Stimulated activated effector memory CD8-positive, alpha-beta T cell treated with anti-CD3 and anti-CD28 coated beads, Interleukin-12 subunit alpha, Interleukin-12 subunit beta, amount 100 ng/mL, for 72 hours (primary cell): ENCODE data around the gene TRIM33.

Experiments used
- ATAC-seq: fragments of 150-1000 bp; cut with Tn5 transposase; 2 replicates; pipeline ENCODE4 v1.10.0; 2021
- DNase-seq, 2 donors: peaks; one replicate each; pipeline ENCODE4 v3.0.0; 2021 to 2022; ENCODE audit warnings: low spot score in 2 of 2
- H3K27ac Mint-ChIP-seq: one replicate; pipeline ENCODE4 v1.8.0; 2022; ENCODE audit warnings: mild to moderate bottlenecking, mixed read lengths
- H3K36me3 Mint-ChIP-seq: one replicate; pipeline ENCODE4 v1.8.0; 2022; ENCODE audit warnings: mild to moderate bottlenecking, mixed read lengths
- H3K4me1 Mint-ChIP-seq: one replicate; pipeline ENCODE4 v1.8.0; 2022; ENCODE audit warnings: mixed read lengths
- H3K4me3 Mint-ChIP-seq: one replicate; pipeline ENCODE4 v1.8.0; 2022; ENCODE audit warnings: mild to moderate bottlenecking, mixed read lengths
- H3K9me3 Mint-ChIP-seq: one replicate; pipeline ENCODE4 v1.8.0; 2022; ENCODE audit warnings: mixed read lengths

Gene TRIM33

GRCh38 chr1:114511032-114511785 is at the start of gene TRIM33:
Gene TRIM33 (minus strand): TSS chr1:114511203. CDS start chr1:114511076, 127 bp downstream.
- peak within 1 kb of the TSS; percentile 99 for H3K27ac Mint-ChIP-seq
- peaks cover 33% of the 10 kb centered on the region for H3K36me3 Mint-ChIP-seq
- no peaks in the 10 kb centered on the region for H3K9me3 Mint-ChIP-seq
- ATAC-seq (peak; percentile 87), DNase-seq (peak; percentile 87 to 94)
- H3K4me3 Mint-ChIP-seq, result peak within 1 kb of the TSS; percentile 85
- peaks cover 51% of the 10 kb centered on the region for H3K4me1 Mint-ChIP-seq

GRCh38 chr1:114559356-114559755 is 48.4 kb upstream of the TRIM33 start:
- Mint-ChIP-seq H3K9me3 (no peaks in the 10 kb centered on the region), H3K27ac (no peak overlapping the region), H3K4me3 (no peak overlapping the region), H3K4me1 (no peaks in the 10 kb centered on the region), H3K36me3 (no peaks in the 10 kb centered on the region)
- no peak for DNase-seq
- ATAC-seq, result no peak

- no peaks in the 10 kb centered on the region for H3K36me3 Mint-ChIP-seq
- no peaks in the 10 kb centered on the region for H3K9me3 Mint-ChIP-seq
- ATAC-seq, result no peak
- DNase-seq, result no peak
- no peak overlapping the region for H3K27ac Mint-ChIP-seq
- H3K4me1 Mint-ChIP-seq, result no peaks in the 10 kb centered on the region
- no peak overlapping the region for H3K4me3 Mint-ChIP-seq
These were observed 47.5 kb upstream of the TRIM33 start for GRCh38 chr1:114558544-114558943.

- Mint-ChIP-seq H3K36me3 (no peaks in the 10 kb centered on the region), H3K27ac (no peak overlapping the region), H3K4me3 (no peak overlapping the region), H3K4me1 (no peaks in the 10 kb centered on the region), H3K9me3 (no peaks in the 10 kb centered on the region)
- DNase-seq (no peak), ATAC-seq (no peak)
These were observed 43.6 kb upstream of the TRIM33 start for GRCh38 chr1:114554577-114554976.

GRCh38 chr1:114552106-114552639 is 41.2 kb upstream of the TRIM33 start:
- Mint-ChIP-seq H3K4me1 (no peaks in the 10 kb centered on the region), H3K27ac (no peak overlapping the region), H3K9me3 (no peaks in the 10 kb centered on the region), H3K4me3 (no peak overlapping the region), H3K36me3 (no peaks in the 10 kb centered on the region)
- DNase-seq (no peak), ATAC-seq (no peak)

- no peaks in the 10 kb centered on the region for H3K9me3 Mint-ChIP-seq
- no peak overlapping the region for H3K27ac Mint-ChIP-seq
- H3K4me1 Mint-ChIP-seq, result no peaks in the 10 kb centered on the region
- no peaks in the 10 kb centered on the region for H3K36me3 Mint-ChIP-seq
- no peak overlapping the region for H3K4me3 Mint-ChIP-seq
- DNase-seq (no peak), ATAC-seq (no peak)
These were observed 40.4 kb upstream of the TRIM33 start for GRCh38 chr1:114551400-114551799.

GRCh38 chr1:114550336-114550735 is 39.3 kb upstream of the TRIM33 start:
- DNase-seq (no peak), ATAC-seq (no peak)
- Mint-ChIP-seq H3K27ac (no peak overlapping the region), H3K4me3 (no peak overlapping the region), H3K4me1 (no peaks in the 10 kb centered on the region), H3K9me3 (no peaks in the 10 kb centered on the region), H3K36me3 (no peaks in the 10 kb centered on the region)

GRCh38 chr1:114549137-114549536 is 38.1 kb upstream of the TRIM33 start:
- DNase-seq, result no peak
- no peaks in the 10 kb centered on the region for H3K4me1 Mint-ChIP-seq
- H3K4me3 Mint-ChIP-seq, result no peak overlapping the region
- no peak for ATAC-seq
- H3K36me3 Mint-ChIP-seq, result no peaks in the 10 kb centered on the region
- no peak overlapping the region for H3K27ac Mint-ChIP-seq
- no peaks in the 10 kb centered on the region for H3K9me3 Mint-ChIP-seq

GRCh38 chr1:114547076-114547475 is 36.1 kb upstream of the TRIM33 start:
- H3K4me1 Mint-ChIP-seq, result no peaks in the 10 kb centered on the region
- H3K27ac Mint-ChIP-seq, result no peak overlapping the region
- ATAC-seq, result no peak
- H3K4me3 Mint-ChIP-seq, result no peak overlapping the region
- DNase-seq, result no peak
- H3K9me3 Mint-ChIP-seq, result no peaks in the 10 kb centered on the region
- H3K36me3 Mint-ChIP-seq, result no peaks in the 10 kb centered on the region

- ATAC-seq (no peak), DNase-seq (no peak)
- no peaks in the 10 kb centered on the region for H3K36me3 Mint-ChIP-seq
- no peak overlapping the region for H3K27ac Mint-ChIP-seq
- H3K4me3 Mint-ChIP-seq, result no peak overlapping the region
- no peaks in the 10 kb centered on the region for H3K9me3 Mint-ChIP-seq
- no peaks in the 10 kb centered on the region for H3K4me1 Mint-ChIP-seq
These were observed 34.8 kb upstream of the TRIM33 start for GRCh38 chr1:114545796-114546195.

GRCh38 chr1:114545315-114545714 is 34.3 kb upstream of the TRIM33 start:
- no peak overlapping the region for H3K27ac Mint-ChIP-seq
- no peak overlapping the region for H3K4me3 Mint-ChIP-seq
- no peaks in the 10 kb centered on the region for H3K9me3 Mint-ChIP-seq

GRCh38 chr1:114540821-114541220 is 29.8 kb upstream of the TRIM33 start:
- H3K36me3 Mint-ChIP-seq, result no peaks in the 10 kb centered on the region
- DNase-seq (no peak), ATAC-seq (no peak)
- no peaks in the 10 kb centered on the region for H3K4me1 Mint-ChIP-seq
- no peaks in the 10 kb centered on the region for H3K9me3 Mint-ChIP-seq
- H3K27ac Mint-ChIP-seq, result no peak overlapping the region
- no peak overlapping the region for H3K4me3 Mint-ChIP-seq

More at GRCh38 chr1:114545315-114545714, 34.3 kb upstream of the TRIM33 start:
- Mint-ChIP-seq H3K36me3 (no peaks in the 10 kb centered on the region), H3K4me1 (no peaks in the 10 kb centered on the region)
- ATAC-seq (no peak), DNase-seq (no peak)

GRCh38 chr1:114540272-114540671 is 29.3 kb upstream of the TRIM33 start:
- H3K27ac Mint-ChIP-seq, result no peak overlapping the region
- ATAC-seq, result no peak

GRCh38 chr1:114536043-114536442 is 25.0 kb upstream of the TRIM33 start:
- DNase-seq (no peak), ATAC-seq (no peak)
- H3K9me3 Mint-ChIP-seq, result no peaks in the 10 kb centered on the region
- no peak overlapping the region for H3K4me3 Mint-ChIP-seq
- H3K27ac Mint-ChIP-seq, result no peak overlapping the region
- no peaks in the 10 kb centered on the region for H3K36me3 Mint-ChIP-seq
- no peaks in the 10 kb centered on the region for H3K4me1 Mint-ChIP-seq

More at GRCh38 chr1:114540272-114540671, 29.3 kb upstream of the TRIM33 start:
- DNase-seq, result no peak
- H3K4me3 Mint-ChIP-seq, result no peak overlapping the region
- H3K9me3 Mint-ChIP-seq, result no peaks in the 10 kb centered on the region
- H3K36me3 Mint-ChIP-seq, result no peaks in the 10 kb centered on the region
- H3K4me1 Mint-ChIP-seq, result no peaks in the 10 kb centered on the region

GRCh38 chr1:114535401-114535800 is 24.4 kb upstream of the TRIM33 start:
- Mint-ChIP-seq H3K36me3 (no peaks in the 10 kb centered on the region), H3K9me3 (no peaks in the 10 kb centered on the region), H3K27ac (no peak overlapping the region), H3K4me1 (no peaks in the 10 kb centered on the region), H3K4me3 (no peak overlapping the region)
- no peak for ATAC-seq
- DNase-seq, result no peak

GRCh38 chr1:114531094-114531493 is 20.1 kb upstream of the TRIM33 start:
- Mint-ChIP-seq H3K9me3 (no peaks in the 10 kb centered on the region), H3K4me3 (no peak overlapping the region), H3K4me1 (no peaks in the 10 kb centered on the region), H3K36me3 (no peaks in the 10 kb centered on the region), H3K27ac (no peak overlapping the region)
- ATAC-seq (no peak), DNase-seq (no peak)
